HEK293T (cell line): ENCODE data around the gene SETD9.

Experiments
- ARNT ChIP-seq: fragments of 450-650 bp; IDR thresholded peaks from 2 replicates; pipeline ENCODE4 v1.6.1; 2017; ENCODE audit warnings: mild to moderate bottlenecking
- BHLHE40 ChIP-seq: fragments of 450-650 bp; IDR thresholded peaks from 2 replicates; pipeline ENCODE4 v1.6.1; 2016; ENCODE audit warnings: mild to moderate bottlenecking, moderate library complexity, borderline replicate concordance
- CTBP1 ChIP-seq: fragments of 450-650 bp; IDR thresholded peaks from 2 replicates; pipeline ENCODE4 v1.6.1; 2016; ENCODE audit warnings: borderline replicate concordance
- FOXA1 ChIP-seq: fragments of 450-650 bp; IDR thresholded peaks from 2 replicates; pipeline ENCODE4 v1.6.1; 2016; ENCODE audit warnings: mild to moderate bottlenecking
- FOXK2 ChIP-seq: fragments of 450-650 bp; IDR thresholded peaks from 2 replicates; pipeline ENCODE4 v1.6.1; 2016; ENCODE audit warnings: mild to moderate bottlenecking
- FOXM1 ChIP-seq: fragments of 450-650 bp; IDR thresholded peaks from 2 replicates; pipeline ENCODE4 v1.6.1; 2017; ENCODE audit warnings: mild to moderate bottlenecking, borderline replicate concordance
- HDGF ChIP-seq: fragments of 450-650 bp; IDR thresholded peaks from 2 replicates; pipeline ENCODE4 v1.6.1; 2017; ENCODE audit warnings: antibody characterized with exemption, borderline replicate concordance
- LEF1 ChIP-seq: fragments of 450-650 bp; IDR thresholded peaks from 2 replicates; pipeline ENCODE4 v1.6.1; 2017; ENCODE audit warnings: mild to moderate bottlenecking, borderline replicate concordance
- NFRKB ChIP-seq: fragments of 450-650 bp; IDR thresholded peaks from 2 replicates; pipeline ENCODE4 v1.6.1; 2016; ENCODE audit warnings: mild to moderate bottlenecking, moderate library complexity
- SP1 ChIP-seq: fragments of 450-650 bp; IDR thresholded peaks from 2 replicates; pipeline ENCODE4 v1.6.1; 2017
- SUZ12 ChIP-seq: fragments of 450-650 bp; IDR thresholded peaks from 2 replicates; pipeline ENCODE4 v1.6.1; 2016; ENCODE audit warnings: mild to moderate bottlenecking
- TARDBP ChIP-seq: fragments of 450-650 bp; IDR thresholded peaks from 2 replicates; pipeline ENCODE4 v1.6.1; 2016
- ZNF384 ChIP-seq: fragments of 450-650 bp; IDR thresholded peaks from 2 replicates; pipeline ENCODE4 v1.6.1; 2016
- TF ChIP-seq, protein P1 (sequence below): fragments of 450-650 bp; IDR thresholded peaks from 2 replicates; pipeline ENCODE4 v1.6.1; 2016

DNA sequence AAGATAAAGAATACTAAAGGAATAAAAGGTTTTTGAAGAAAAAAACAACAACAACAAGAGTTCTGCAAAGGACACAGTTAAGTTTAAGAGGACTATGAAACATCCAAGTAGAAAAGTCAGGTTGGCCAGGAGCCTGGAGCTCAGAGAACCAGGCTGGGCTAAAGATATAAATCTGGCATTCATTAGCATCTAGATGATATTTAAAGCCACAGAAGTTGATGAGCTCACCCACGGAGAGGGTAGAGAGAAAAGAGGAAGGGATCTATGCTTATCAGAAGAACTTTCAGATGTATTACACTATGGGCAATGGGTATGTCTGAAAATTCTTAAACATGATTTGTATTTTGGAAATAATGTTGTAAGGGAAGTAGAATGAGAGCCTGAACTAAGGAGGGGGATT, 32.6 kb downstream of the SETD9 start:
- TF ChIP-seq, protein P1, sequence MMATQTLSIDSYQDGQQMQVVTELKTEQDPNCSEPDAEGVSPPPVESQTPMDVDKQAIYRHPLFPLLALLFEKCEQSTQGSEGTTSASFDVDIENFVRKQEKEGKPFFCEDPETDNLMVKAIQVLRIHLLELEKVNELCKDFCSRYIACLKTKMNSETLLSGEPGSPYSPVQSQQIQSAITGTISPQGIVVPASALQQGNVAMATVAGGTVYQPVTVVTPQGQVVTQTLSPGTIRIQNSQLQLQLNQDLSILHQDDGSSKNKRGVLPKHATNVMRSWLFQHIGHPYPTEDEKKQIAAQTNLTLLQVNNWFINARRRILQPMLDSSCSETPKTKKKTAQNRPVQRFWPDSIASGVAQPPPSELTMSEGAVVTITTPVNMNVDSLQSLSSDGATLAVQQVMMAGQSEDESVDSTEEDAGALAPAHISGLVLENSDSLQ, result no peak
- TF ChIP-seq FOXK2, result no peak
- no peak for TF ChIP-seq BHLHE40
- no peak for TF ChIP-seq SUZ12
- TF ChIP-seq CTBP1, result no peak
- no peak for TF ChIP-seq SP1
- TF ChIP-seq FOXA1, result no peak
- TF ChIP-seq ARNT, result no peak
- TF ChIP-seq TARDBP, result no peak
- TF ChIP-seq ZNF384, result no peak
- no peak for TF ChIP-seq HDGF
- TF ChIP-seq FOXM1, result no peak
- TF ChIP-seq NFRKB, result no peak
- no peak for TF ChIP-seq LEF1
